D341Med (cell line): ENCODE data around the gene TUBA4B.

Experiments used
- DNase-seq: peaks from one replicate; pipeline ENCODE4 v3.0.0; 2012; ENCODE audit warnings: low spot score

TUBA4B gene

GRCh38 chr2:219218732-219219701 lies 34.0 kb upstream of the TUBA4B start, which contains the start of gene ABCB6:
TSS of gene ABCB6 (minus strand) at chr2:219218958. CDS start at chr2:219218673, 285 bp downstream.
- DNase-seq = peak; percentile 95

DNA sequence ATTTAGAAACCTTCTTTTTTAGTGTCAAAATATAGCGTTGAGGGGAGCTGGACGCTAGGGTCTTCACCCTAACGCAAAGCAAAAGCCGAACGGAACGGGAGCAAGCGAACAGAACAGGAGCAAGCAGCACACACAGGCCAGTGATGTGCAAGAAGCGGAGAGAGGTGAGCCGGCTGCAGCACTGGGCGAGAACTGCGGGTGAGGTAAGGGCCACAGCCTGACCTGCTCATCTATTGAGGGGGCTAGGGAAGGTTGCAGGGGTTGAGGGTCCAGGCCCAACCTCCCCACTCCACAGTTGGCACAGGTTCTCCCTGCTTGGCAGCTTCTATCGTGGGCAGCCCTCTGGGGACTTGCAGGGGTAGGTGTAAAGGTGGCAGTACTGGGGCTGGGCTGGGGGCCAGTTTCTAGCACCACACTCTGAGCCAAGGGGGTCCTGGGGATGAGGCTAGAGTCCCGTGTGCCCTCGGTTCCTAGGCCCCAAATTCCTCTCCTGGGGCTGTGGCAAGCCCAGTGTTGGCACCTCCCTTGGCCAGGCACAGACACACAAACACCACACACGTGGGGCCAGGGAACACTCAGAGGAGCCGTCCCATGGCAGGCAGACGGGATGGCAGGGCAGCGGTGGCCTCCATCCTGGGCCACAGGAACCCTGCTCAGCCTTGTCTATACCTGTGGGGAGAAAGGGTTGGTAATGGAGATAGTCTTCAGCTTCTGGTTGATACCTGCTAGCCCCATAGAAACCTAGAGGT lies 33.1 kb upstream of the TUBA4B start:
- DNase-seq = no peak

DNA sequence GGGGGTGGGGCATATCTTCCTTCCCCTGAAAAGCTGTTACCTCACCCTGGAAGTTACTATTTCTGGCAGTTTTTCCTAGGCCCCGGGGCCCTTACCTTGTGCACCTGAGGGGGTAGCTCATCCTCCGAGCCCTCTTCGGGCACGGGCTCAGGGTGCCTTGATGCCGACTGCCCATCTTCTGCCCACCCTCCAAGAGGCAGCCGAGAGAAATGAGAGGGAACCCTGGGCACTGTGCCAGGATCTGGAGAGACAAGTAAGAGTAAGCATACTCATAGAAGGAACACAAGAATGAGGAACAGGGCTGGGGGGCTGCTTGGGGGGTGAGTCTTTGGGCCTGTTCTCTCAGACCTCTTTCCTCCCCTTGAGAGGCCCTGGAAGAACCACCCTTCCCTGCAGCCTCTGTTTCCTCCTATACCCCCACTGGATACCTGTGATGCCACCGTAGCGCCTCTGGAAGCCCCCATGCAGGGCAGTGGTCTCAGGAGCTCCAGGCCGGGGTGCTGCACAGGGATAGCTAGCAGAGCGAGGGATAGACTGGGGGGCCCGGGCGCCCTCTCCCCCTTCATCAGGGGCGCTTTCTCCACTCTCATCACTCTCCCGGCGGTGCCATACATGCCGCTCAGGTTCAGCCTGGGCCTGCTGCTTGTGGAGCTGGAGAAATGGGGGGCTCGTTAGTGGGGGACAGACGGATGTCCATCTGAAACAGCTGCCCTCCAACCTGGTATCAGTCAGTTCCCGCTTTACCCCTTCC lies 32.2 kb upstream of the TUBA4B start:
- DNase-seq = no peak

- DNase-seq = no peak
These were observed 31.0 kb upstream of the TUBA4B start for GRCh38 chr2:219221957-219222518.

DNA sequence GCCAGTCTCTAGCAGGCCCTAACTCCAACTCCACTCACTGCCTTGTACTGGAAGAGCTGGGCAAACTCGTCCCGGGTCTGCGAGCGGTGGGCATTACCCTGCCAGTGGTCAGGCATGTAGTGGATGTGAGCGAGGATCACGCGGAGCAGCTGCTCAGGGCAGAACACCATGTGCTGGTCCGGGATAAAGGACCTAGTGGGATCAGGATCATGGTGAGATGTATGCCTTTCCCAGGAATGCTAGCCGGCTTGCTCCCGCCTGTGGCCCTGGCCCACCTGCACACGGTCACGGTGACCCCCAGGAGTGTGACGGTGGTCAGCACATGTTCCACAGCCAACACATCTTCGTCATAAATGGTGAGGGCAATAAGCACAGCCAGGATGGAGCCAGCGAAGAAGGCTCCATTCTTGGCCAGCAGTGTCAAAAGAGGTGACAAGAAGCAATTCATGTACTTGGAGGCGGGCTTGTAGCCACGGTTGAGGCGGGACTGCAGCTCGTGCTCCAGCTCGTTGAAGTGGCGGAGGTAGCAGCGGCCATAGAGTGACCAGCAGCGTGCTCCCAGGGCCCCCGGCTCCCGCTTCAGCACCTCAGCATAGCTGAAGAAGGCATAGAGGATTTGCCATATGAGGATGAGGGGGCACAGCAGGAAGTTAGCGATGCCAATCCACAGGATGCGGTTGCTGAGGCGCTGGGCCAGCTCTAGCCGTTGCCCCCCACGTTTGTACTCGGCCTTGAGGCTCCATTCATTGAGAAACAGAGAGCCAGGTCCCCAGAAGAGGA lies 29.0 kb upstream of the TUBA4B start:
- DNase-seq = no peak

GRCh38 chr2:219225350-219225749 lies 27.7 kb upstream of the TUBA4B start:
- DNase-seq = no peak

DNA sequence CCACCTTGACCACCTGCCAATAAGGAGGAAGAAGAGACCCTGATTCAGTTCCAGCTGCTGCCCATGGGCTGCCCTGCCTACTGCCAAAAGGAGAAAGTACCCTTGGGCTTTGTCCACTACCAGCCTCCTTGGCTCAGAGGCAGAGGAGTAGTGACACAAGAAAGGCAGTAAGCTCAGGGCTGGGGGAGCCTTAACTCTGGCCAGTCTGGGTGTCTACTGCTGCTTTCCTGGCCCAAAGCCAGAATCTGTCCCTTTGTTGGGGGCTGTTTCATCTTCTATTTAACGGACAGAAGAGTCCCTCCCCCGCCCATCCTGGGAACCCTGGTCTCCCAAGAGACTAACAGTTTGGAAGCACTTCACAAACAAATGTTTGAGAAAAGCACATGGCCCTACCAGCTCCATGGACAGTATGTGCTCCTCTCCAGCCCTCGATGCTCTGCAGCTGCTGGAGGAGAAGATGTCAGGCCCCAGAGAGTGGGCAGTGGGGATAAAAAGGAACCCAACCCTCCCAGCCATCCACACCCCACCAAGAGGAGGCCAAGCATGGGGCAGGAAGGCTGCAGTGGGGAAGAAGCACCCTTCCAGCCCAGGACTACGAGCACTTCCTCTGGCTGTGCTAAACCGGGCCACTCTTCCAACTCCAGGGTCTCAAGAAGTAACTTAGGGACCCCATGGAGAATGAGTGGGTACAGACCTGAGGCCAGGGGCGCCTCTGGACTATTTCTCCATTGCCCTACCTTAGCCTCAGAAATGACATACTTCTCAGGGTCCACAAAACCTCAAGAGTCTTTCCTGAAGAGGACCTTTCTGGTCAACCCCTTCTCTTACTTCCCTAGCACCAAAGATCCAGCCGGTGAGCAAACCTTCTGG lies 24.8 kb upstream of the TUBA4B start:
- DNase-seq = no peak

- DNase-seq = no peak
These were observed 24.1 kb upstream of the TUBA4B start for GRCh38 chr2:219228911-219229304.

GRCh38 chr2:219229305-219230058 lies 23.6 kb upstream of the TUBA4B start, which contains the start of the genes ANKZF1 and ATG9A:
TSS of gene ANKZF1 (plus strand) at chr2:219229806. CDS start at chr2:219230258, 452 bp downstream.
TSS of gene ATG9A (minus strand) at chr2:219229636. CDS start at chr2:219228024, 1,612 bp downstream.
- DNase-seq = peak; percentile 95

GRCh38 chr2:219230059-219230540 lies 22.9 kb upstream of the TUBA4B start:
- DNase-seq = peak; percentile 55

- no peak for DNase-seq
These were observed 18.7 kb upstream of the TUBA4B start for GRCh38 chr2:219234331-219234730.

- no peak for DNase-seq
These were observed 9.7 kb upstream of the TUBA4B start for GRCh38 chr2:219243291-219243761.

- DNase-seq = no peak
These were observed 8.3 kb upstream of the TUBA4B start for GRCh38 chr2:219244789-219245147.

DNA sequence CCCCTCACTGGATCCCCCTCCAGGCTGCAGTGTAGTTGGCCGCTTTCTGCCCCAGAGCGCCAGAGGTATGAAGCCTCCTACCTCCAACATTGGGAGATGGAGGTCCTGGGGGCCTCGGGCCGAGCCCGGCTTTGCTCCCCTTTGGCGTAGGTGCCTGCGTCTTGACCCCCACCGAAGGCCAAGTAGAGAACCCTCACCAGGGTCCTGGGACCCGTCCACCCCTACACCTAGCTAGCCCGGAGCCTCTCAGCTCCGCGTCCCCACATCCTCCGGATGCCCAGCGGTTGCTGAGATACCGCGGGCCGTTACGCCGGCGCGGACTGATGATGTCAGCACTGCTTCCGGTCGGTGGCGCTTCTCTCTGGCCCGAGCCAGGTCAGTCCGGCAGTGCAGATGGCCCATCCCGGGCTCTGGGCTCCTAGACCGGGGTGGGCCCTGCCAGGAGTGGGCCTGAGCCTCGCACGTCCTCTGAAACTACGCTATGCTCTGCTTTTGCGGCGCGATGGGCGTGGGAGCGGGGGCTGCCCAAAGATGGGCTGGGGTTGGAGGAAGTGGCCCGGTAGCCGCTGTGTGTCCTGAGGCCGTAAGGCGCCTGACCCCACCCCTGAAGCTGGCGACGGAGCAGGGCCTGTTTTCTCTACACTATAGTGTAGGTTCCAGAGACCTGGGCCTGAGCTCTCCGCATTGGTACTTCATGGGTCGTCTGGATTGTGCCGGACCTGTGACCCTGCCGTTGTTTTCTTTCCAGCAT lies 7.7 kb upstream of the TUBA4B start, which contains the start of the genes GLB1L and STK16:
TSS of gene GLB1L (minus strand) at position 297 of the 751 bp plus-strand sequence. CDS start 1,871 bp downstream, outside the sequence.
TSS of gene STK16 (plus strand) at position 332 of the 751 bp plus-strand sequence. CDS start 521 bp downstream, outside the sequence.
- peak; percentile 93 for DNase-seq

GRCh38 chr2:219245899-219246230 lies 7.2 kb upstream of the TUBA4B start:
- DNase-seq = no peak

- DNase-seq = no peak
These were observed 6.5 kb upstream of the TUBA4B start for GRCh38 chr2:219246559-219246958.

GRCh38 chr2:219247678-219248642 lies 5.1 kb upstream of the TUBA4B start:
- DNase-seq = no peak
